A204.1 (cell line): ENCODE results near the gene PVALB.
"Not testable (repeated sequence)": the region's sequence is repeated elsewhere in the genome, so short reads cannot be mapped to it uniquely, and the experiment has no call there.

Source experiments
- FAIRE-seq: peaks from 2 replicates; lab custom pipeline; 2012; peaks lifted over from hg19 to GRCh38; lab: Jason Lieb, UNC

PVALB gene

DNA sequence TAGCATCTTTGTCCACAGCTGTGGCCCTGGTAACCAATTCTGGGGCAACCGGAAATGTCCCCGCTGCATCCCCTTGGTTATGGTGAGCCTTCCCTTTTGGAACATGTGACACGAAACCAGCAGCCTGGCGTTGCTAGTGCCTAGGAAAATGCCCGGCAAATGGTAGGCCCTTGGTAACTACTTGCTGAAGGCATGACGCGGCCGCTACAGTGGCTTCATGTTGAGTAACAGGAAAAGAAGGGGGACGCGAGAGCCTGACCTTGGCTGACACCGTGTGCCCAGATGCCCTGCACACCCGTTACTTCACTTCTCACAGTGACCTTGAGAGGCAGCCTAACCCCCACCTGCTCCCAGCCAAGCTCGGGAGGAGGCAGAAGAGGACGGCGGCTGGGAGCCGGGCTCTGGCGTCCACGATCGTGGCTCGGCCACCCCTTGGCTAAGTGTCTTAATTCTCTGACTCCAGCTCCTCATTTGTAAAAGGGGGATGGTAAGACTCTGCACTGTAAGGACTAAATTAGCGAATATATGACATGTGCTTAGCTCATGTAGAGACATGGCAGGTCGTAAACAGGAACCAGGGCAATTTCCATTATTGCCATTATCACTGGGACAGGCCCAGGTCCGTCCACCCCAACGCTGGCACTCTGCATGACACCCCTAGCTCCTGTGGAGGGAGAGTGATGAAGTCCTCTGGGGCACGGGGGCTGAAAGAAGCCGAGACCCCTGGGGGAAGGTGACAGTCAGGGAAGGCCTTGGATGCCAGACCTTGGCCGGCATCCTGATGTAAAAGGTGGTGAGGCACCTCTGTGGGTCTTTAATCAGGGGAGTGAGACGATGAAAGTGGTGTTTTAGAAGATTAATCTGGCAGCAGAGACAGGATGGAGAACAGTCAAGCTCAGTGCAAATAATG, 59.8 kb downstream of the PVALB start:
- FAIRE-seq: no peak

DNA sequence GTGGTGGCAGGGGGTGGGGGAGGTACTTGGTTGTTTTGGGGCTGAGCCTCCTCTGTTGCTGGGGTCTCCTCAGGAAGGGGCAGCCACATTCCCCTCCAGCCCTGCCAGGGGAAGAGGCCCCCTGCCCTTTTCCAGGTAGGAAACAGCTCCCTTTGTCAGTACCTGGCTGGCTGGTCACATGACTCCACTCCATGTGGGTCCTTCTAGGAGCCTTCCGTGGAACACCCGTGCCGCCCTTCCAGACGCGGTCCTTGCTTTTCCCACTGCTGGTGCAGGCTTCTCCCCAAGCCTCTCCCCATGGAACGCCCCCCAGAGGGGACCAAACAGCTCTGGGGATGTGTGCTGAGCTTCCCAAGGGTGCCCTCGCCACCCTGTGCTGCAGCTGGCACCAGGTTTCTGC, 60.8 kb downstream of the PVALB start:
- FAIRE-seq: no peak

DNA sequence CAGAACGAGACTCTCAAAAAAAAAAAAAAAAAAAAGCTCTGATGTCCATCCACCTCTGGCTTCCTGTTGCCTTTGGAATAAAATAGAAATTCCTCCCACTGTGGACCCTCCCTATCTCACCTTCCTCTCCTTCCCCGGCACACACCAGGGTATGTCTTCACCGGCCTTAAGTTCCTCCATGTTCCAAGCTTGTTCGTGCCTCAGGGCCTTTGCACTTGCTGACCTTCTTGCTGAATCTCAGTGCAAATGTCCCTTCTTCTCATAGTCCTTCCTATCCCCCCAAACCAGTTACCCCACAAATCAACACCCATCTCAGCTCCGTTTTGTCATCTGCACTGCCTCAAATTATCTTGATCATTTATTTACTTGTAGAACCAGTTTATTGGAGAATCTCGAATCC, 61.5 kb downstream of the PVALB start:
- no peak for FAIRE-seq

DNA sequence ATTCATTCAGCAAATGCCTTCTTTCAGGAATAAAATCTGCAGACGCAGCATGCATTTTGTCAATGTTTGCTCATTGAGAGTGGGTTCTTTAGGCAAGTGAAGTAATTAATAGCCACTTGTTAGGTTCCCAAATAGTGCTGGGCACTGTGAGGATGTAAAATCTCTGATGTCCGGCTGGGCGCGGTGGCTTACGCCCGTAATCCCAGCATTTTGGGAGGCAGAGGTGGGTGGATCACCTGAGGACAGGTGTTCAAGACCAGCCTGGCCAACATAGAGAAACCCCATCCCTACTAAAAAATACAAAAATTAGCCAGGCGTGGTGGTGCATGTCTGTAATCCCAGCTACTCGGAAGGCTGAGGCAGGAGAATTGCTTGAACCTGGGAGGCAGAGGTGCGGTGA, 62.0 kb downstream of the PVALB start:
- not testable (repeated sequence) for FAIRE-seq

DNA sequence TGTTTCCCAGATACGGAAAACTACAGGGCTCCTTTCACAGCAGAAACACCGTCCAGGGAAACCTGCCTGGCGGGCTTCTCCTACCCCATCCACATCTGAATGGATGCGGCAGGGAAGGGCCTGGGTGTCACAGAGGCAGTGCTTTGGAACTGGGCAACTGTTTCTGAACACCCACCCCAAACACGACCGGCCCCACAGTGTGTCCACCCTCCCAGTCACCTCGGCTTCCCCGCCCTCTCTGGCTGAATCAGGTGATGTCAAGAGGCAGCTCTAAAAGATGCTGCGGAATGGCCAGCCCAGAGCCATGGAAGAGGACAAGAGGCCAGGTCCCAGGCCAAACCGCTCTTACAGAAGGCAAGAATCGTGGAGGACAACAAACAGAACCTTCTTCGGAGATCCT, 62.9 kb downstream of the PVALB start:
- FAIRE-seq: no peak

DNA sequence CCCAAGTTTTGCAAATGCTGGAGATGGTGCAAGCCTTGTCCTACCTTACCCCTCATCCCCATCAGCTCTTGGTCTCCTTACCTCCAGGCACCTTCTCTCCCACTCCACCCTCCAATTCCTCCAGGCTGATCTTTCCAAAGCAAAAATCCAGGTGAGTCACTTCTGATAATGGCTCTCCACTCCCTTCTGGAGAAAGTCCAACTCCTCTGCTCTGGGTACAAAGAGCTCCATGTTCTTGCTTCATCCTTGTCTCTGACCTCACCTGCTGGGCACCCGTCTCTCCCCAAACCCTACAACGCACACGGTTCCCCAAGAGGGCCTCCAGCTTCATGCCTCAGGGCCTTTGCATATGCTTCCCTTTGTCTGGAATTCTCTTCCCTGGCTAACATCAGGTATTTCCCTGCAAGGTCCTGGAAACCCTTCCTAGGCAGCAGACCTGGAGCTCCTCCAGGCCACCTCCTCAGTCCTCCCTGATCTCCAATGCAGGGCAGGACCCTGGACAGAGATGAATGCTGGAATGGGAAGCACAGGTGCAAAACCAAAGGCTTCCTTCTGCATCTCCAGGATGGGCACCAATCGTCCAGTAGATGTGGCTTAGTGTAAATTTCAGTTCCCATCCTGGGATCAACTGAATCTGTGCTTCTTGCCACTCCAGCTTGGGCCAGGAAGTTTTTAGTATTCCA, 63.6 kb downstream of the PVALB start:
- no peak for FAIRE-seq
